Measurements from ENCODE around the gene CLNK. TPM values are rescaled to one million over a fixed set of nuclear protein-coding genes. Genes with fewer than 3 reads are reported as not detected.
A peak's percentile ranks its signal among the peaks of the same experiment; 100 is the strongest.

Gene CLNK
- total and polyA plus RNA-seq, 2 of the 8 experiments (the other 6 are each of a cell fraction or from before 2014, with no cell fraction given), result not detected

DNA sequence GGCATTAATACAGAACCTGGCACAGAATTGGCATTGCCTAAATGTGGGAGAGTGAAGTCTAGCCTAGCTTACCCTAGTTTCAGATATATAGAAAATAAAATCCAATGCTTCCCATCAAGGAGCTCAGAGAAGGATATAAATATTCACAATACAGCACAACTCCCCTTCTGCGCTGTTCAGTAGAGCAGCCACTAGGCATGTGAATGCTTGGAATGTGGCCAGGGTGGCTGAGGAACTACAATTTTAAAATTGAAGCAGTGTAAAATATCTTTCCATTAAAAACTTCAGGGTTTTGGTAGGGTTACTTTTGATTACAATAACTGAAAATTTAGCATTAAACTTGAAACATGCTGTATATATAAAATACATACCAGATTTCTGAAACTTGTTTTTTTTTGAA lies 246.8 kb downstream of the CLNK start:
- Histone ChIP-seq H3K9ac (replicated peaks in 1 of 4; ENCODE audit: extremely low read depth in 1 of 4, low read depth in 3 of 4, low read length in 3 of 4) (no peak overlapping the region), H3K4me2 (ENCODE audit: insufficient read depth in 1 of 2, low read depth in 2 of 2, low read length in 2 of 2) (no peak overlapping the region), H3K14ac (ENCODE audit: insufficient read length) (no peak overlapping the region), H3K4ac (replicated peaks; ENCODE audit: insufficient read length, low read depth, low read length) (no peak overlapping the region), H2AFZ (ENCODE audit: low read length) (no peak overlapping the region), H3K4me3 (ENCODE audit: extremely low read depth in 1 of 4, insufficient read depth in 2 of 4, low read depth in 3 of 4, low read length in 4 of 4) (no peak overlapping the region), H3K56ac (replicated peaks; ENCODE audit: insufficient read length, low read depth, low read length) (no peak overlapping the region), H4K5ac (ENCODE audit: insufficient read length, low read depth, low read length) (no peak overlapping the region), H3K79me1 (ENCODE audit: low read depth, low read length) (no peaks in the 10 kb centered on the region), H3K23me2 (ENCODE audit: low read depth, low read length) (no peaks in the 10 kb centered on the region), H3K27ac (ENCODE audit: low read depth, low read length) (no peak overlapping the region), H2BK15ac (ENCODE audit: low read length) (no peak overlapping the region), H4K91ac (replicated peaks; ENCODE audit: insufficient read length, low read length) (no peak overlapping the region), H2BK20ac (ENCODE audit: low read length) (no peak overlapping the region), H2AK5ac (ENCODE audit: low read depth, low read length) (no peak overlapping the region), H2BK12ac (ENCODE audit: low read depth, low read length) (no peak overlapping the region), H3K27me3 (replicated peaks in 1 of 4; ENCODE audit: control insufficient read depth in 3 of 4, extremely low read depth in 1 of 4, insufficient read depth in 3 of 4, low read length in 3 of 4) (no peaks in the 10 kb centered on the region; a peak in 1 of 7 replicates), H3K4me1 (replicated peaks in 1 of 4; ENCODE audit: control insufficient read depth in 3 of 4, insufficient read depth in 4 of 4, low read length in 3 of 4) (peaks cover 0 to 6% (median 4%) of the 10 kb centered on the region in 4 experiments; a peak in 3 of 7 replicates), H2BK120ac (replicated peaks; ENCODE audit: low read depth, low read length) (no peak overlapping the region), H4K8ac (ENCODE audit: extremely low read depth, insufficient read depth, low read length) (no peak overlapping the region), H4K20me1 (replicated peaks in 1 of 2; ENCODE audit: control insufficient read depth in 1 of 2, insufficient read depth in 2 of 2, low read length in 2 of 2) (no peaks in the 10 kb centered on the region), H2BK5ac (ENCODE audit: low read depth, low read length) (no peak overlapping the region), H3K23ac (ENCODE audit: insufficient read length) (no peak overlapping the region), H3K18ac (ENCODE audit: extremely low read depth, low read length) (no peak overlapping the region), H3K9me3 (ENCODE audit: insufficient read depth in 2 of 2, low read depth in 1 of 2, low read length in 1 of 2) (no peaks in the 10 kb centered on the region), H3K79me2 (ENCODE audit: control insufficient read depth in 1 of 2, insufficient read depth in 2 of 2, low read length in 2 of 2) (no peaks in the 10 kb centered on the region), H3K36me3 (ENCODE audit: control insufficient read depth in 2 of 4, insufficient read depth in 4 of 4, low read length in 3 of 4) (no peaks in the 10 kb centered on the region)
- DNase-seq (ENCODE audit: low read depth in 1 of 2, low spot score in 2 of 2), result no peak
- ChIA-PET POLR2A (ENCODE audit: partially characterized antibody) (no interaction called here), CTCF (ENCODE audit: partially characterized antibody) (interaction anchor here (0.6 to 1.7 kb wide), 2 partner anchors 23 to 24 kb away, joined by 3 to 7 read pairs; no protein-coding TSS in a partner anchor)
- 54% methylated on average over 1 of the region's 1 CpG; no CpG with 5 or more reads in 1 of the 2 experiments for WGBS, 2 experiments (ENCODE audit: extremely low coverage in 1 of 2, insufficient coverage in 1 of 2, insufficient read length in 1 of 2, insufficient replicate concordance in 2 of 2, low coverage in 1 of 2, low lambda C conversion rate in 2 of 2, missing lambda C conversion rate in 1 of 2)
- no peak for FAIRE-seq
- TF ChIP-seq TEAD4 (IDR thresholded peaks at IDR 0.05; ENCODE audit: low read depth, low read length) (peak; percentile 70), SUZ12 (IDR thresholded peaks at IDR 0.05; ENCODE audit: low read length) (no peak), RXRA (IDR thresholded peaks at IDR 0.05; ENCODE audit: insufficient read depth, low read depth, low read length) (no peak), SIX5 (IDR thresholded peaks at IDR 0.05; ENCODE audit: low read depth, low read length) (no peak), ZNF274 (IDR thresholded peaks at IDR 0.05; ENCODE audit: borderline replicate concordance, extremely low read depth, low read length) (no peak), SP4 (IDR thresholded peaks at IDR 0.05; ENCODE audit: low read length) (no peak)
